HG03354 (cell line): ENCODE results near the gene ANKRD30BL.
"Not testable (repeated sequence)": the region's sequence is repeated elsewhere in the genome, so short reads cannot be mapped to it uniquely, and the experiment has no call there.

ENCODE experiments used
- ATAC-seq: cut with Tn5 transposase; IDR thresholded peaks from one replicate; pipeline ENCODE4 v1.9.1; 2021; ENCODE audit warnings: mild to moderate bottlenecking; ENCODE audit not compliant: unreplicated experiment, poor library complexity, severe bottlenecking

The ANKRD30BL gene

GRCh38 chr2:132161161-132162124 lies at the start of gene ANKRD30BL:
Gene ANKRD30BL (minus strand): TSS chr2:132161952. CDS start chr2:132161705, 247 bp downstream.
- ATAC-seq = not testable (repeated sequence)

- not testable (repeated sequence) for ATAC-seq
Measured at GRCh38 chr2:132202866-132203265, 41.1 kb upstream of the ANKRD30BL start.

- ATAC-seq = not testable (repeated sequence)
Measured at GRCh38 chr2:132192854-132193253, 31.1 kb upstream of the ANKRD30BL start.

GRCh38 chr2:132167100-132167499 lies 5.3 kb upstream of the ANKRD30BL start:
- ATAC-seq = not testable (repeated sequence)

GRCh38 chr2:132162125-132162660 lies 441 bp upstream of the ANKRD30BL start:
- ATAC-seq = not testable (repeated sequence)

- not testable (repeated sequence) for ATAC-seq
Measured at GRCh38 chr2:132146774-132147173, 15.0 kb downstream of the ANKRD30BL start.
